HG02759 (cell line): ENCODE data around the gene APBB3.
"Not testable (repeated sequence)": the region's sequence is repeated elsewhere in the genome, so short reads cannot be mapped to it uniquely, and the experiment has no call there.

Experiments used
- ATAC-seq: cut with Tn5 transposase; IDR thresholded peaks from one replicate; pipeline ENCODE4 v1.9.1; 2021; ENCODE audit warnings: mild to moderate bottlenecking, moderate library complexity; ENCODE audit not compliant: unreplicated experiment

Gene APBB3

DNA sequence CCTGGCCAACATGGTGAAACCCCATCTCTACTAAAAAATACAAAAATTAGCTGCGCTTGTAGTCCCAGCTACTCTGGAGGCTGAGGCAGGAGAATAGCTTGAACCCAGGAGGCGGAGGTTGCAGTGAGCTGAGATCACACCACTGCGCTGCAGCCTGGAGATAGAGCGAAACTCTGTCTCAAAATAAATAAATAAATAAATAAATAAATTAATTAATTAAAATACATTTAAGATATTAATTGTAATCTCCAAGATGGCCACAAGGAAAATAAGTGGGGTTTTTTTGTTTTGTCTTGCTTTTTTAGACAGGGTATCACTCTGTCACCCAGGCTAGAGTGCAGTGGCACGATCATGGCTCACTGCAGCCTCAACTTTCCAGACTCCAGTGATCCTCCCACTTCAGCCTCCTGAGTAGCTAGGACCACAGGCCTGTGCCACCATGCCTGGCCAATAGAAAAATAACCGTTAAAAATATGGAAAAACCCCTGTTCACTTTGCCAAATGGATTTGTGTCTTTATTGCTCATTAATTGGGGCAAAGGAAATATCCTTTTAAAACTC is 14.9 kb upstream of the APBB3 start:
- not testable (repeated sequence) for ATAC-seq

DNA sequence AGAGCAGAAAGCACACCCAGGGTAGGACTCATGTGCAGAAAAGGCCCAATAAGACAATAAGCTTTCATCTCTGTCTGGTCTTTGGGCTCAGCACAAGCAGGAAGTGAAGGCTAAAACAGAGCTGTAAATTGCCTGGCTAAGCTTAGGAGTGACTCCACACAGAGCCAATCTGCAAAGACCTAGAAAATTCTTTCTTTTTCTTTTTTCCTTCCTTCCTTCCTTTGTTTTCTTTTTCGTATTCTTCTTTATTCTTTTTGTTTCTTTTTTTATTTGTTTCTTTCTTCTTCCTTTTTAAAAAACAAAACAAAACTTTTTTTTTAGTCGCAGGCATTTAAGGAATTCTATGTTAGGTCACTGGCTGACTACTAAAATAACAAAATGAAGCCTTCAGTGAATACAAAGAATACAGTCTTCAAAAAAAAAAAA is 12.4 kb upstream of the APBB3 start:
- ATAC-seq, result no peak

DNA sequence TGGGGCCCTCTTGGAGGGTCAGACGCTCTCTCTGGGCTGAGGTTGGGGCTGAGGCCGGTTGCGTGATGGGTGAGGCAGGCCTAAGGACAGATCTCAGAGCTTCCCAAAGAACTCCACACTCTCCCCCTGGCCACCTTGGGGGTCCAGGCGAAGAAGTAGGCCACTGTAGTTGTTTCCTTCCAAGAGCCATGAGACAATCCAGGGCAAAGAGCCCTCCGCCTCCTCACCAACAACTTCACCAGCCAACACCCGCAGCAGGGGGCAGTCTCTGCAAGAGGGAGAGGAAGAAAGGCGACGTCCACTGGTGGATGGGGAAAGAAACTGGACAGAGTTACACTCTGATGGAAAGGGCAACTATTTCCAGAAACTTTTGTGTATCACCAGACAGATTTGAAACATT is 10.9 kb upstream of the APBB3 start:
- no peak for ATAC-seq

DNA sequence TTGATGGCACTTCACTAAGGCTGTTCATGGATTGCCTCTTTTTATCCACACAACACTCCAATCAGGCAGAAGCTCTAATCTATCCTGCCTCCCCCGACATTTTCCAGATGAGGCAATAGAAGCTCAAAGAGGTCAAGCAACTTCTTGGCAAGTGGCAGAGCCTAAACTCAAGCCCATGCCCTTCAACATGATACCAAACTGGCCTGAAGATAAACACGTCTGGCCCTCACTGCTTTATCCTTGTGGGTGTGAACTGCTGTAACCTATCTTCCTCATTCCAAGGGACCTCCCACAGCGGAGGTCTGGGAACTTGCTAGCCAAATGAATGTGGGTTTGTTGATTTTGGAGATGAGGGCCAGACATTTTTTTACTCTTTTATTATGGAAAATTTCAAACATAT is 9.8 kb upstream of the APBB3 start:
- no peak for ATAC-seq

DNA sequence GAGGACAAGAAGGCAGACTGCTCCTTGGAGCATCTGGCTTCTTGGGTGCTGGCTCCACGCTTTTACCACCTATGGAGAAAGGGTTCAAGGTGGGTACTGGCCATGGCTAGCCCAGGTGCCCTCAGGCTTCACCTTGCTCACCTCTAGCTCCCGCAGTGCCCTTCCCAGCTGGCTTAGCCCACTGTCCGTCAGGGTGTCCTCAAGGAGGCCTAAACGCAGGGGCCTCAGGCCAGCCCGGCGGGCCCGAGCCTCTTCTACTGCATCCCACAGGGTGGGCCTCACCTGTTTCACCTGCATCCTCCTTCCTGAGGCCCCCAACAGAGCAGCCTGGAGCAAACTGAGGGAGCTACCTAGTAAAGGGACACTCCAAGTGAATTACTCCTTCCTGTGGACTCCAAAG is 9.3 kb upstream of the APBB3 start:
- no peak for ATAC-seq

DNA sequence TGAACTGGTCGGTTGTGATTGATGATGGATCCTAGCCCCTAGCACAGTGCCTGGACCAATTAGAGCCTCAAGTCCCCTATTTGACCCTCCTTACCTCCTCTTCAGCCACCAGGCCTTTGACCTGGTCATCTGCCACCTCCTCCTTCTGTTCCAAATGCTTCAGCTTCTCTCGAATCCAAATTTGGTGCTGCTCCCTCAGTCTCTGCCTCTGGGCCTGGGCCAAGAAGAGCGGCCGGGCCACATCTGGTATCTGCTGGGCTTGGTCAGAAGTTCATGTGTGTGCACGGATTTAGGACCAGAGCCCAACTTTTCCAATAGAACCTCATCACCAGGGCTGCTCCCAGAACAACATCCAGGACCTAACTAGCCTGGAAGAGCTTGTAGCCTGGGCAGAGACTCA is 6.7 kb upstream of the APBB3 start:
- no peak for ATAC-seq

DNA sequence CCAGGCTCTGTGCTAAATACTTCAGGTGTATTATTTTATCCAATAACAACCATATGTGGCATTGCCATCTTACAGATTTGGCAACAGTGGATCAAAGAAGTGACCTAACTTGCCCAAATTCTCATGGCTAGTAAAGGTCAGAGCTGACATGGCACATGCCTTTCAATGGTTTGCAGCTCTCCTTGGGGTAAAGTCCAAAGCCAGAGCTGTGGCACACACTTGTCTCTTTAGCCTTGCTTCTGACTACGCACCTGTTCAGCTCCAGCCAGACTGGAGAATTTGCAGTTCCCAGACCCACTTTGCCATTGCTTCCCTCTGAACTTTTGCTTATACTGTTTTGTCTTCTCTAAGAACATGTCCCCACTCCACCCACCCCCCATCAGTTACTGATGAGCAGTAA is 6.1 kb upstream of the APBB3 start:
- ATAC-seq, result no peak

DNA sequence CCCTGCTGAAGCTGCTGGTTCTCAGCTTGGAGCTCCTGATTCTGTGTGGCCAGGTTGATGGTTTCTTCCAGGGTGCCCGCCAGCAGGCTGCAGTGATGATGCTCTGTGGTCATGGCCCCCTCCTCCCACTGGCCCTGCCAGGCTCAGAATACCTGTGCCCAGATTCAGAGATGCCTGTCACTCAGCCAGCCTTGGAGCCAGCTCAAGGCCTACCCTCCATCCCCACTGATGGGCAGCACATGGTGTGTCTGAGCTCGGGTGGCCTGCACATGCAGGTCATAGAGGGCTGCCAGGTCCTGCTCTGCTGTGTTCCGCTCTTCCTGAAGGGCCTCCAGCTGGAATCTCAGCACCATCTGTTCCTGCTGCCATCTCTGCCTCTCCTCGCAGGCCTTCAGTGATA is 5.7 kb upstream of the APBB3 start:
- ATAC-seq, result no peak

DNA sequence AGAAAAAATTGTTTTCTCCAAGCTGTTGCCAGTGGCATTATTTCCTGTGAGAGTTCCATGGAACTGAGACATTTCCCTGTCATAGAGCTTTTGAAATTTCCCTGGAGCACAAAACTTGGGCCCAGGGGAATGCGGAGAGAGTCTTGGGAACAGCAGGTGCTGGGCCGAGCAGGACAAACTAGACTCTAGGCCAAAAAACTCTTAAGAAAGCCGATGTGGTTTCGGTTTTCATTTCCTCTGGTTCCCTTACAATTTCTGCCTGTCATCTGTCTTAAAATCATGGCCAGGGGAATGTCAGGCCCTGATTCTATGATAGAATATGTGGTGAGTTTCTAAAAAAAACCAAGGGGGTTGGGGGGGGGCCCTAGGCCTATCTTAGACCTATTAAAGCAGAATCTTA is 4.8 kb upstream of the APBB3 start:
- ATAC-seq, result peak; percentile 15

DNA sequence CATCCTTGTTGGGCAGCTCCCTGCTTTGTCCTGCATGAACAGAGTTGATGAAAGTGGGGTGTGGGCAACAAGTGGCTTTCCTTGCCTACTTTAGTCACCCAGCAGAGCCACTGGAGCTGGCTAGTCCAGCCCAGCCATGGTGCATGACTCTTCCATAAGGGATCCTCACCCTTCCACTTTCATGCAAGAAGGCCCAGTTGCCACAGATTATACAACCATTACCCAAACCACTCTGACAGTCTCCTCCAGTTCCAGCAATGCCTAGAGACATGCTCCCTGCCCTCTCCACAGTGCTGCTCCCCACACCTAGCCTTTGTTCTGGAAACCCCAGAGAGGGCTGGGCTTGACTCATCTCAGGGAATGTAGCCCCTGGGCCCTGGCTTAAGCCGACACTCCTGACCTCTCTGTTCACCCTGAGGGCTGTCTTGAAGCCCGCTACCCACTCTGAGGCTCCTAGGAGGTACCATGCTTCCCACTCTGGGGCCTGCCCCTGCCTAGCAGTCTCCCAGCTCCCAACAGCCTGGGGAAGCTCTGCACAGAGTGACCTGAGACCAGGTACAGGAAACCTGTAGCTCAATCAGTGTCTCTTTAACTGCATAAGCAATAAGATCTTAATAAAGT is 4.2 kb upstream of the APBB3 start:
- ATAC-seq, result no peak

DNA sequence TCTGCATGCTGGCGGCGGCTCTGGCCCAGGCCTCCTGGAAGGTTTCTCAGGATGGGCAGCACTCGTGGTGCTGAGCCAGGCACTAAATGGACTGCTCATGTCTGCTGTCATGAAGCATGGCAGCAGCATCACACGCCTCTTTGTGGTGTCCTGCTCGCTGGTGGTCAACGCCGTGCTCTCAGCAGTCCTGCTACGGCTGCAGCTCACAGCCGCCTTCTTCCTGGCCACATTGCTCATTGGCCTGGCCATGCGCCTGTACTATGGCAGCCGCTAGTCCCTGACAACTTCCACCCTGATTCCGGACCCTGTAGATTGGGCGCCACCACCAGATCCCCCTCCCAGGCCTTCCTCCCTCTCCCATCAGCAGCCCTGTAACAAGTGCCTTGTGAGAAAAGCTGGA is 3.5 kb upstream of the APBB3 start:
- ATAC-seq, result no peak

DNA sequence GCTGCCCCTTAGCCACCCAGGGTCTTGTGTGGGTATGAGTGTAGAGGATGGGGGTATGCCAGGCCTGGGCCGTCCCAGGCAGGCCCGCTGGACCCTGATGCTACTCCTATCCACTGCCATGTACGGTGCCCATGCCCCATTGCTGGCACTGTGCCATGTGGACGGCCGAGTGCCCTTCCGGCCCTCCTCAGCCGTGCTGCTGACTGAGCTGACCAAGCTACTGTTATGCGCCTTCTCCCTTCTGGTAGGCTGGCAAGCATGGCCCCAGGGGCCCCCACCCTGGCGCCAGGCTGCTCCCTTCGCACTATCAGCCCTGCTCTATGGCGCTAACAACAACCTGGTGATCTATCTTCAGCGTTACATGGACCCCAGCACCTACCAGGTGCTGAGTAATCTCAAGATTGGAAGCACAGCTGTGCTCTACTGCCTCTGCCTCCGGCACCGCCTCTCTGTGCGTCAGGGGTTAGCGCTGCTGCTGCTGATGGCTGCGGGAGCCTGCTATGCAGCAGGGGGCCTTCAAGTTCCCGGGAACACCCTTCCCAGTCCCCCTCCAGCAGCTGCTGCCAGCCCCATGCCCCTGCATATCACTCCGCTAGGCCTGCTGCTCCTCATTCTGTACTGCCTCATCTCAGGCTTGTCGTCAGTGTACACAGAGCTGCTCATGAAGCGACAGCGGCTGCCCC is 2.9 kb upstream of the APBB3 start:
- no peak for ATAC-seq

DNA sequence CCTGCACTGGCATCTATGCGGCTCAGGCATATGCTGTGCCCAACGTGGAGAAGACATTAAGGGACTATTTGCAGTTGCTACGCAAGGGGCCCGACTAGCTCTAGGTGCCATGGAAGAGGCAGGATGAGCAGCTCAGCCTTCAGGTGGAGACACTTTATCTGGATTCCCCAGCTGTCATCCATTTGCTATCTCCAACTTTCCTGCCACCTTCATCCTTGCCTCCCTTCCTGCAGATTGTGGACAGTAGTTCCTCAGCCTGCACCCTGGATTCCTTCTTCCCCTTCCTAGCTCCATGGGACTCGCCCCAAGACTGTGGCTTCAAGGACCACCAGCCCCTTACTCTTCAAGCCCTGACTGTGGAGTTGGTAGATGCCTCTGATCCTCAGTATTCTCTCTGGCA is 2.3 kb upstream of the APBB3 start:
- ATAC-seq, result no peak

DNA sequence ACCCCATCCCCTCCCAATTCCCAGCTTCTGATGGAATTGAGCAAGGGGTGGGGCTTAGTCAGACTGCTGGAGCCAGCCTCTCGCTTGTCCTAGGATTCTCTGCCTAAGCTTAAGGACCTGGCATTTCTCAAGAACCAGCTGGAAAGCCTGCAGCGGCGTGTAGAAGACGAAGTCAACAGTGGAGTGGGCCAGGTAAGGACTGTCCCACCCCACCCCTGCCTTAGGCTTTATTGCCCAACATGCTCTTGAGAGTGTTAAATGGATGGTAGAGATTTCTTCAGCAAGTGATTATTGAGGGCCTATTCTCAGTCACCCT is 1.3 kb upstream of the APBB3 start:
- ATAC-seq, result no peak

DNA sequence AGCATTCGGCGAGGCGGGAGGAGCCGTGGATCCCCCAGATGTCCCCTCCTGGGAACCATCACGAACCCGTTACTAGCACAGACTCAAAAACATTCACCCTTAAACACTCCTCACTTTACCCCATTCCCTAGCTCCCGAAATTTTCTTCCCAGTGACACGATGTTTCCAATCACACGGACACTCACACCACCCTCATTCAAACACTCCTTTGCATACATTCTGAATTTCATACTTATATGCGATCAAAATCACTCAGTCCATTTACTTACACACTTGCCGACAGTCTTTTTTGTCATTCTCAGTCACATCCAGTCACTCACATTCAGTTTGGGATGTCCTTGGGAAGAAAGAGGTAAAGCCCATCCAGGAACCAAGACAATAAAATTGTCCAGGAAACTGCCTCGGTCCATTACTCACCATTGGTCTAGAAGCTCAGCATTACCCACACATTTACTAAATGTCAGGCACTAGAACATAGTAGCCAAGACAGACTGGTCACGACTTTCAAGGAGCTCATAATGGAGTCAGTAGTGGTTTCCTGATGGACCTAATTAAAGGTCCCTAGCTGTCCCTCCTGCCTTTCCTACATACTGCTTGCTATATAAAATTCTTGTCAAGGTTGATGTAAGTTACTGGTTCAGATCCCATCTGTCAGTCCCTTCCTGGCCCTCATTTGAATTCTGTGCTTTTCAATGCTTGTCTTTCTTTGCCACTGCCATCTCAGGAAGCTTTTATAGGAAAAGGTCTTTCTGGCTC is 804 bp upstream of the APBB3 start:
- ATAC-seq, result no peak

DNA sequence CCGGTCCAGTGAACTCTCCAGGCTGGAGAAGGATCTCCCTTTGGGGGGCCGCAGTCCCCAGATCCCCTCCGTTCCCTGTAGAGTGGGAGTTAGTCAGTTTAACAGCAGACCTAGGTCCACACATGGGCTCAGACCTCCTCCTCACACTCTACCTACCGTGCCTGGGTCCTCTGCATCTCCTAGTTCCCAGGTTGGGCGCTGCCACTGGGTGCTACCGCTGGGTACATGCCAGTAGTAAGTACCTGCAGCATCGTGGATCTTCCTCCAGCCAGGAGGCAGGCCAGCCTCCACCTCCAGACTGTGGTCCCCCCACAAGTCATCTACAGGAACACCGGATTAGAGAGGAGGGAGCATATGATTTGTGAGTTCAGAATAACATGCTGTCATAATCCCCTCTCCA is 802 bp downstream of the APBB3 start:
- no peak for ATAC-seq

DNA sequence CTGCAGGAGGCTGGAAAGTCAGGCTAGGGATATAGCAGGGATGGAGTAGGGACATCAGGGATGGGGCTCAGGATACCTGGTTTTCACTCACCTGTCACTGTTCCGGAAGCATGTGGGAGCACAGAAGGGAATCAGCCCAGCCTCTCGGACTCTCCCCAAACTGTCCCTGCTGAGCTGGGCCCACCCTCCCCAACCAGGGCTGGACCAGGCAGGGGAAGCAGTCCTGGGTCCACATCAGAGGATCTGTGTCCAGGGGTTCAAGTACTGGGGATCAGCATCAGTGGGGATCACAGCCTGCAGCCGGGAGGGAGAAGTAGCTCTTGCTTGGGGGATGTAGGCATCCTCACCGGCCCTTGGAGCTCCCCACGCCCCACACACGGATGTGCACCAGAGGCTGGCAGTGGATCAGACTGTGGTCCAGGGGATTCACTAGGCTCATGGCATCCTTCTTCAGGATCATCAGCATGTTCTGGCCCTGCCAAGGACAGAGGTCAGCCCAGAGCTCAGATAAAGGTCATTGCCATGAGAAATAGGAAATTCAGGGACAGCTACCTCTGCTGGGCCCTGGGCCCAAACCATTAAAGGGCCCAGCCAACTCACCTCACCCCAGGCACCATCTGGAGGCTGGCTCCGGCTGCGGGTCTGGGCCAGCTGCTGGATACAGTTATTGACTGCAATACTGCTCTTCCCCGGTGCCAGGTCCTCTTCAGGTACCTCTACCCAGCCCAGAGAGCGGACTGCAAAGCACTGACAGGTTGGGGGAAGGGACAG is 2.5 kb downstream of the APBB3 start:
- ATAC-seq, result no peak

DNA sequence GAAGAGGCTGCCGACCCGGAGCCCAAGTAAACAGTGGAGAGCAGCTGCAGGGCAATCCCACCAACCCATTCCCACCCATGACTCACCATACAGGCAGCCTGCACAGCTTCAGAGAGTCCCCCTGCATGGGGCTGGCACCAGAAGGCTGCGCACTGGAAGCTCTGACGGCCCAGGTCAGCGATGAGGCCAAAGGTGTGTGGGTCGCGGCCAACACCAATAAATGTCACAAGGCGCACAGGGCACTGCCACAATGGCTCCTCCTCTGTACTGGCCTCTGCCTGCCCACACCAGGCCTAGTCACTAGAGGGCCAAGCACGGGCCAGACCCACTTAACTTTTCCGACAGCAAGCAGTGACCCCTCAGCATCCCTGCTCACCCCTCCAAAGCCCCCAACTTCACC is 4.2 kb downstream of the APBB3 start:
- ATAC-seq, result no peak

DNA sequence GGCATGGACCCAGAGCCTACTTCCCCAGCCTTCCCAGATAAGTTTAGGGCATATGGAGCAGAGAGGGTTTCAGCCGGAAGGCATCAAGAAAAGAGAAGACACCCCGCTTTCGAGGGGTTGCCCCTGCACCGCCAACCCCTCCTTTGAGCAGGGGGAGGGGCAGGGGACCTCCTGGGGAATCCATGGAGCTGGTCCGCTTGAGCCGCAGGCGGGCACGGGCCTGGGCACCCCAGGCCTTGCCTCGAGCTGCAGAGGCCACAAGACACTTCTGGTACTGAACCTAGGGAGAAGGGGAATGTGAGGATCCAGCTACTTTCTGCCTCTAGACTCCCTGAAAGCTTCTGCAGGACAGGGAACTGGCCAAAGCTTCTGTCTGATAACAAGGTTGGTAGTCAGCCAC is 5.9 kb downstream of the APBB3 start:
- no peak for ATAC-seq

DNA sequence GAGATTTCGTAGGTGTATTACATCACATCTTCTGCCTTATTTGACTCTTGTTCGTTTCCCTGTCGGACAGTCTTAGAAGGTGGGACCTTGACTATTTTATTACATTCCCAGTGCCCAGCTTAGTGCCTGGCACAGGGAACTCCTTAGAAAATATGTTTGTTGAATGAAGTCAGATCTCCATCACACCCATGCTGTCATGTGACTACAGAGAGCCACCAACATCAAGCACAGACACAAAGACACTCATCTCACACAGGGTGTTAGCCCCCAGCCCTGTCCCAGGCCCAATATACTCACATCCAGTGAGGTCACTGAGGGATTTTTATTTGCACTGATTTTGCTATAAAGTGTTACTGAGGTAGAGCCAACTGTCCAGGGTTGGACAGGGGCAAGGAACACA is 6.4 kb downstream of the APBB3 start:
- no peak for ATAC-seq

DNA sequence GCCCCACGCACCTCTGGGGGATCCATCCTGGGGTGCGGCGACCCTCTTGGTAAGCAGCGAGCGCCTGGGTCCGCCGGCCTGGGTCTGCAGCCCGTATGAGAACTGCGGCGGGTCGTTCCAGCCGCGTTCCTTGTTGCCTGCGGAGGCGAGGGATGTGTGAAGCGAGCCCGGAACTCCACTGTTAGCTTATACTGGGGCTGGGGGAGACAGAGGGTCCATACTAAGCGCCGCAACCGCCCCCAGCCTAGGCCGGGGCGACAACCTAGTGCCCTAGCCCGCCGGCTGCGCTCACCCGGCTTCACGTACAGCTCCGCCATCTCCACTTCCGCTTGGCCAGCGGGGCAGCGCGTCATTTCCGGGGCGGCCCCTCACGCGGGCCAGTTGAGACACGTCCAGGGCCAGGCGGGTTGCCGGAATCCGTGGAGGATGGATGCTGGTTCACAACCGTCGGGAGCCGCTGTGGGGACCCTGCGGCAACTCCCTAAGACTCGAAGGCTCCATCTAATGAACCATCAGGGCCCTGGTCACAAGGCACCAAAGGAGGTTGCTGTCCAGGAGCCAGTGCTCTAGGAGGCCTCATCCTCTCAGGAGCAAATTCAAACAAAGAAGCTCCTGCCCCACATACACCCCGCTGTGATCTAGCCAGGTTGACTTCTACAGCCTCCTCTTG is 7.1 kb downstream of the APBB3 start, which contains the start of gene SRA1:
TSS of gene SRA1 (minus strand) at position 338 of the 670 bp plus-strand sequence. CDS start at position 317, 21 bp downstream.
- ATAC-seq, result peak; percentile 97
